ENCODE results near the gene ILF2.
"Not testable (repeated sequence)": the region's sequence is repeated elsewhere in the genome, so short reads cannot be mapped to it uniquely, and the experiment has no call there.

Gene ILF2

GRCh38 chr1:153642161-153642560 lies 28.6 kb downstream of the ILF2 start:
- H3K4me3 ChIP-seq (ENCODE audit: low read length), result no peak overlapping the region
- no peak for DNase-seq (ENCODE audit: low read depth)
- no peak for TF ChIP-seq CTCF (IDR thresholded peaks at IDR 0.05; ENCODE audit: insufficient read depth, low read depth, low read length, missing control alignments)

- no peak for TF ChIP-seq CTCF (IDR thresholded peaks at IDR 0.05; ENCODE audit: insufficient read depth, low read depth, low read length, missing control alignments)
- H3K4me3 ChIP-seq (ENCODE audit: low read length), result no peak overlapping the region
- DNase-seq (ENCODE audit: low read depth), result no peak
Measured at GRCh38 chr1:153640861-153641260, 29.9 kb downstream of the ILF2 start.

DNA sequence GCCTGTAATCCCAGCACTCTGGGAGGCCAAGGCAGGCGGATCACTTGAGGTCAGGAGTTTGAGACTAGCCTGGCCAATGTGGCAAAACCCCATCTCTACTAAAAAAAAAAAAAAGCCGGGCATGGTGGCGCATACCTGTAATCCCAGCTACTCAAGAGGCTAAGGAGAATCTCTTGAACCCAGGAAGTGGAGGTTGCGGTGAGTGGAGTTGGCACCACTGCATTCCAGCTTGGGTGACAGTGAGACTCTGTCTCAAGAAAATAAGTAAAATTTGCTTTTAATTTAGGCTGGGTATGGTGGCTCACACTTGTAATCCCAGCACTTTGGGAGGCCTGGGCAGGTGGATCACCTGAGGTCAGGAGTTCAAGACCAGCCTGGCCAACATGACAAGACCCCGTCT lies 30.6 kb downstream of the ILF2 start:
- DNase-seq (ENCODE audit: low read depth); H3K4me3 ChIP-seq (ENCODE audit: low read length): not testable (repeated sequence)

DNA sequence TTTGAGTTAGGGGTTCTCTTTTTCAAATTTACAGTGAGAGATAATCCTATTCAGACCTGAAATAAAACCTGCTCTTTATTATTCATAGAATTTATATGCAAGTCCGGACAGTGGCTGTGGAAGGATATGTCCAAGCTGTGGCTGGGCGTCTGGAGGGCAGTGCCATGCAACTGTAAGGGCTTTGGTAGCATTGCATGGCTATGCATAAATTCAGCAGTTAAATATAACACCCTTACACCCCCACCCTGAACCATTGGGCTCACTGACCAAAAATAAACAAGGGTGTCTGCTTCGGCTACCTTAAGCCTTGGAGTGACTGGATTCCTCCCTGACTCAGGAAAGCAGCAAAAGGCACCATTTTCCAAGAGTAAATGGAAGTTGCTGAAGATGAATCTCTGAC lies 31.5 kb downstream of the ILF2 start:
- DNase-seq (ENCODE audit: low read depth), result no peak
- H3K4me3 ChIP-seq (ENCODE audit: low read length), result no peak overlapping the region
- no peak for TF ChIP-seq CTCF (IDR thresholded peaks at IDR 0.05; ENCODE audit: insufficient read depth, low read depth, low read length, missing control alignments)

DNA sequence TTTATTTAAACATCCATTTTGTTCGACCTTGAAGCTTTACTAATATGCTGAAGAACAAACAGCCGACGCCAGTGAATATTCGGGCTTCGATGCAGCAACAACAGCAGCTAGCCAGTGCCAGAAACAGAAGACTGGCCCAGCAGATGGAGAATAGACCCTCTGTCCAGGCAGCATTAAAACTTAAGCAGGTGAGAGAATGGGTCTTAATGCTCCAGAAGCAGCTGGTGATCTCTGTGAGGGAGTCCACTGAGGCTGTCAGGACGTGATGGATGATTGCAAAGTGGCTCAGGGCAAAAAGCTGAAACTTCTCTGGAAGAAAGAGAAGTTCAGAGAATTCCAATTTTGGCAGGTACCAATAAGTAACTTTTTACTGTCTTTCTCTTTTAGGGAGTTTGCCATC lies 32.5 kb downstream of the ILF2 start:
- no peak overlapping the region for H3K4me3 ChIP-seq (ENCODE audit: low read length)
- TF ChIP-seq CTCF (IDR thresholded peaks at IDR 0.05; ENCODE audit: insufficient read depth, low read depth, low read length, missing control alignments), result no peak
- DNase-seq (ENCODE audit: low read depth), result no peak

DNA sequence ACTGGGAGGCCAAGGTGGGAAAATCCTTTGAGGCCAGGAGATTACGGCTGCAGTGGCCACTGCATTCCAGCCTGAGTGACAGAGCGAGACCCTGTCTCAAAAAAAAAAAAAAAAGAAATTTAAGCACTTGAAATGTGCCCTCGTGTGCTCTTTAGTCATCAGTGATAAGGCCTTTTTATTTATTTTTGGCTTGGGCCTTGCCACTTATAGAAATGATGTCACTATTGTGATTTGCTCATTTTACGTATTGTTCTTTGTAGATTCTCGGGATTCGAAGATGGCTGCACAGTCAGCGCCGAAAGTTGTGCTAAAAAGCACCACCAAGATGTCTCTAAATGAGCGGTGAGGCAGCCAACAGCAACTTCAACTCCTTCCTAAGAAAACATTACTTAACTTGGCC lies 34.5 kb downstream of the ILF2 start:
- no peak for TF ChIP-seq CTCF (IDR thresholded peaks at IDR 0.05; ENCODE audit: insufficient read depth, low read depth, low read length, missing control alignments)
- H3K4me3 ChIP-seq (ENCODE audit: low read length), result no peak overlapping the region
- no peak for DNase-seq (ENCODE audit: low read depth)

DNA sequence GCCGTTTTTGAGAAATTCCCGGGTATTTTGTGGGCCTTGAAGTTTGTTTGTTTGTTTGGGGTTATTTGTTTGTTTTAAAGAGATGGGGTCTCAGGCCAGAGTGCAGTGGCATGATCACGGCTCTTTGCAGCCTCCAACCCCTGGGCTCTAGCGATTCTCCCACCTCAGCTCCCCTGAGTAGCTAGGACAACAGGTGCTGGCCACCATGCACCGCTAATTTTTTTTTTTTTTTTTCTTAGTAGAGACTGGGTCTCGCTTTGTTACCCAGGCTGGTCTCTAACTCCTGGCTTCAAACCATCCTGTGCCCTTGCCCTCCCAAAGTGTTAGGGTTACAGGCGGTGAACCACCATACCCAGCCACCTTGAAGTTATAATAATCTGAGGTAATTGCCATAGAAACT lies 34.9 kb downstream of the ILF2 start:
- no peak for TF ChIP-seq CTCF (IDR thresholded peaks at IDR 0.05; ENCODE audit: insufficient read depth, low read depth, low read length, missing control alignments)
- DNase-seq (ENCODE audit: low read depth), result no peak
- no peak overlapping the region for H3K4me3 ChIP-seq (ENCODE audit: low read length)

Measured in epithelial cell of esophagus (primary cell).